Ishikawa (cell line): Measurements from ENCODE around the gene OBSCN.

ENCODE experiments used
- CEBPB ChIP-seq: IDR thresholded peaks from 2 replicates; pipeline ENCODE4 v1.6.1; 2012
- CREB1 ChIP-seq: IDR thresholded peaks from 2 replicates; pipeline ENCODE4 v1.6.1; 2012; ENCODE audit warnings: low read depth
- EGR1 ChIP-seq: IDR thresholded peaks from 2 replicates; pipeline ENCODE4 v1.6.1; 2012
- EP300 ChIP-seq: IDR thresholded peaks from 2 replicates; pipeline ENCODE4 v1.6.1; 2012; ENCODE audit warnings: borderline replicate concordance
- FOXM1 ChIP-seq: IDR thresholded peaks from 2 replicates; pipeline ENCODE4 v1.6.1; 2012; ENCODE audit warnings: low read depth, borderline replicate concordance
- MAX ChIP-seq: IDR thresholded peaks from 2 replicates; pipeline ENCODE4 v1.6.1; 2012
- NFIC ChIP-seq: IDR thresholded peaks from 2 replicates; pipeline ENCODE4 v1.6.1; 2012
- RAD21 ChIP-seq: IDR thresholded peaks from 2 replicates; pipeline ENCODE4 v1.6.1; 2012; ENCODE audit warnings: low read depth
- REST ChIP-seq: IDR thresholded peaks from 2 replicates; pipeline ENCODE4 v1.6.1; 2012; ENCODE audit warnings: low read depth, mild to moderate bottlenecking
- TAF1 ChIP-seq: IDR thresholded peaks from 2 replicates; pipeline ENCODE4 v1.6.1; 2012; ENCODE audit warnings: low read depth, mild to moderate bottlenecking
- TCF12 ChIP-seq: IDR thresholded peaks from 2 replicates; pipeline ENCODE4 v1.6.1; 2012; ENCODE audit warnings: low read depth
- TEAD4 ChIP-seq: IDR thresholded peaks from 2 replicates; pipeline ENCODE4 v1.6.1; 2012
- USF1 ChIP-seq: IDR thresholded peaks from 2 replicates; pipeline ENCODE4 v1.6.1; 2012
- YY1 ChIP-seq: IDR thresholded peaks from 2 replicates; pipeline ENCODE4 v1.6.1; 2012; ENCODE audit warnings: low read depth
- ZBTB7A ChIP-seq: IDR thresholded peaks from 2 replicates; pipeline ENCODE4 v1.6.1; 2012; ENCODE audit warnings: low read depth

OBSCN gene

GRCh38 chr1:228163007-228163753, 44.7 kb upstream of the OBSCN start:
- TF ChIP-seq TEAD4 (no peak), TAF1 (no peak), EP300 (no peak), ZBTB7A (no peak), RAD21 (no peak), USF1 (no peak), CEBPB (no peak), YY1 (no peak), REST (no peak), TCF12 (no peak), FOXM1 (no peak), NFIC (no peak), CREB1 (no peak), EGR1 (no peak), MAX (no peak)

- no peak for TF ChIP-seq TCF12
- no peak for TF ChIP-seq CEBPB
- TF ChIP-seq USF1 = no peak
- TF ChIP-seq NFIC = no peak
- no peak for TF ChIP-seq RAD21
- TF ChIP-seq REST = no peak
- TF ChIP-seq ZBTB7A = no peak
- no peak for TF ChIP-seq FOXM1
- TF ChIP-seq YY1 = no peak
- TF ChIP-seq CREB1 = no peak
- no peak for TF ChIP-seq EP300
- no peak for TF ChIP-seq MAX
- TF ChIP-seq TAF1 = no peak
- TF ChIP-seq EGR1 = no peak
Measured at GRCh38 chr1:228163776-228164519, 43.9 kb upstream of the OBSCN start.

GRCh38 chr1:228164561-228165371, 43.1 kb upstream of the OBSCN start:
- no peak for TF ChIP-seq CEBPB
- TF ChIP-seq EGR1 = no peak
- no peak for TF ChIP-seq NFIC
- no peak for TF ChIP-seq ZBTB7A
- TF ChIP-seq REST = no peak
- no peak for TF ChIP-seq RAD21
- TF ChIP-seq MAX = no peak
- TF ChIP-seq CREB1 = no peak
- no peak for TF ChIP-seq FOXM1
- TF ChIP-seq EP300 = no peak
- no peak for TF ChIP-seq YY1
- no peak for TF ChIP-seq TCF12
- TF ChIP-seq TAF1 = no peak; the same call in 1 of the 2 replicates
- no peak for TF ChIP-seq USF1
- TF ChIP-seq TEAD4 = no peak
